ENCODE data around the gene KY.

GRCh38 chr3:134650431-134651346, at the start of gene KY:
- no peak for TF ChIP-seq POLR2A (IDR thresholded peaks at IDR 0.05)
- TF ChIP-seq, protein P1, sequence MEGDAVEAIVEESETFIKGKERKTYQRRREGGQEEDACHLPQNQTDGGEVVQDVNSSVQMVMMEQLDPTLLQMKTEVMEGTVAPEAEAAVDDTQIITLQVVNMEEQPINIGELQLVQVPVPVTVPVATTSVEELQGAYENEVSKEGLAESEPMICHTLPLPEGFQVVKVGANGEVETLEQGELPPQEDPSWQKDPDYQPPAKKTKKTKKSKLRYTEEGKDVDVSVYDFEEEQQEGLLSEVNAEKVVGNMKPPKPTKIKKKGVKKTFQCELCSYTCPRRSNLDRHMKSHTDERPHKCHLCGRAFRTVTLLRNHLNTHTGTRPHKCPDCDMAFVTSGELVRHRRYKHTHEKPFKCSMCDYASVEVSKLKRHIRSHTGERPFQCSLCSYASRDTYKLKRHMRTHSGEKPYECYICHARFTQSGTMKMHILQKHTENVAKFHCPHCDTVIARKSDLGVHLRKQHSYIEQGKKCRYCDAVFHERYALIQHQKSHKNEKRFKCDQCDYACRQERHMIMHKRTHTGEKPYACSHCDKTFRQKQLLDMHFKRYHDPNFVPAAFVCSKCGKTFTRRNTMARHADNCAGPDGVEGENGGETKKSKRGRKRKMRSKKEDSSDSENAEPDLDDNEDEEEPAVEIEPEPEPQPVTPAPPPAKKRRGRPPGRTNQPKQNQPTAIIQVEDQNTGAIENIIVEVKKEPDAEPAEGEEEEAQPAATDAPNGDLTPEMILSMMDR (IDR thresholded peaks at IDR 0.05), result no peak
